ENCODE results near the gene AVEN. TPM values are rescaled to one million over a fixed set of nuclear protein-coding genes. Genes with fewer than 3 reads are reported as not detected.

The AVEN gene
- total and polyA plus RNA-seq, 9 of the 15 experiments (the other 6 are each of a cell fraction or from before 2014, with no cell fraction given) = 1.5 to 6.4 (median 4.7) TPM

DNA sequence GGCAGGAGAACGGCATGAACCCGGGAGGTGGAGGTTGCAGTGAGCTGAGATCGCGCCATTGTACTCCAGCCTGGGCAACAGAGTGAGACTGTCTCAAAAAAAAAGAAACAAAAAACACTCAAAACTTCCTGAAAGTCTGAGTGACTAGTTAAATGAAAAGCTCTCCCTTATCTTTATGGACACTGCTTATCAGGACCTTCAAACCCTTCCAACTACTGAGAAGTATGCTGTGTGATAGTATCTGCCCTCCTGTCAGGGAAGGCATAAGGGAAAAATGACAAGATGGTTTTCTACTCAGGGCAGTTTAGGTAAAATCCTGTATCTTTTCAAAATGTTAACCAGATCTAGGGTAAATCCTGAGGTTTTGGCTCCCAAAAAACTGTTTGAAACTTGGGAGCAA, 40.9 kb upstream of the AVEN start (continued):
- TF ChIP-seq TEAD2 (tag; IDR thresholded peaks at IDR 0.05) (no peak), MTA2 (IDR thresholded peaks at IDR 0.05; ENCODE audit: low read depth) (0 out of 2 replicates have a peak, but pooled peaks have one; percentile 17), LEF1 (IDR thresholded peaks at IDR 0.05) (no peak), MEIS2 (IDR thresholded peaks at IDR 0.05; ENCODE audit: partially characterized antibody) (peak; percentile 75), ARHGAP35 (IDR thresholded peaks at IDR 0.05; ENCODE audit: partially characterized antibody) (no peak), SOX6 (IDR thresholded peaks at IDR 0.05) (peak; percentile 62; the same call in 1 of the 2 replicates), PRMT5 (CRISPR knock-in tag; IDR thresholded peaks at IDR 0.05) (no peak), EGR1 (conservative IDR thresholded peaks at IDR 0.05) (no peak), ATF7 (IDR thresholded peaks at IDR 0.05) (0 out of 2 replicates have a peak, but pooled peaks have one; percentile 15), SMARCE1 (IDR thresholded peaks at IDR 0.05) (peak; percentile 81; the same call in 1 of the 2 replicates), EZH2 (IDR thresholded peaks at IDR 0.05; ENCODE audit: borderline replicate concordance, low read depth, low read length) (no peak), HDAC2 (IDR thresholded peaks at IDR 0.05) (0 out of 2 replicates have a peak, but pooled peaks have one; percentile 41), BCL6 (CRISPR knock-in tag; IDR thresholded peaks at IDR 0.05) (no peak), ZNF239 (CRISPR knock-in tag; IDR thresholded peaks at IDR 0.05) (peak; percentile 95), HDGF (IDR thresholded peaks at IDR 0.05) (no peak), SMARCC2 (IDR thresholded peaks at IDR 0.05; ENCODE audit: low read depth) (peak; percentile 59; the same call in 1 of the 2 replicates), ZNF707 (CRISPR knock-in tag; conservative IDR thresholded peaks at IDR 0.05) (no peak), CC2D1A (IDR thresholded peaks at IDR 0.05) (no peak; the same call in 1 of the 2 replicates)
- TF ChIP-seq, protein P1, sequence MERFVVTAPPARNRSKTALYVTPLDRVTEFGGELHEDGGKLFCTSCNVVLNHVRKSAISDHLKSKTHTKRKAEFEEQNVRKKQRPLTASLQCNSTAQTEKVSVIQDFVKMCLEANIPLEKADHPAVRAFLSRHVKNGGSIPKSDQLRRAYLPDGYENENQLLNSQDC (CRISPR knock-in tag; IDR thresholded peaks at IDR 0.05) = no peak
- TF ChIP-seq, protein P2, sequence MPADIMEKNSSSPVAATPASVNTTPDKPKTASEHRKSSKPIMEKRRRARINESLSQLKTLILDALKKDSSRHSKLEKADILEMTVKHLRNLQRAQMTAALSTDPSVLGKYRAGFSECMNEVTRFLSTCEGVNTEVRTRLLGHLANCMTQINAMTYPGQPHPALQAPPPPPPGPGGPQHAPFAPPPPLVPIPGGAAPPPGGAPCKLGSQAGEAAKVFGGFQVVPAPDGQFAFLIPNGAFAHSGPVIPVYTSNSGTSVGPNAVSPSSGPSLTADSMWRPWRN (IDR thresholded peaks at IDR 0.05; ENCODE audit: low read depth) = peak; percentile 57; the same call in 1 of the 2 replicates
- TF ChIP-seq, protein P3, sequence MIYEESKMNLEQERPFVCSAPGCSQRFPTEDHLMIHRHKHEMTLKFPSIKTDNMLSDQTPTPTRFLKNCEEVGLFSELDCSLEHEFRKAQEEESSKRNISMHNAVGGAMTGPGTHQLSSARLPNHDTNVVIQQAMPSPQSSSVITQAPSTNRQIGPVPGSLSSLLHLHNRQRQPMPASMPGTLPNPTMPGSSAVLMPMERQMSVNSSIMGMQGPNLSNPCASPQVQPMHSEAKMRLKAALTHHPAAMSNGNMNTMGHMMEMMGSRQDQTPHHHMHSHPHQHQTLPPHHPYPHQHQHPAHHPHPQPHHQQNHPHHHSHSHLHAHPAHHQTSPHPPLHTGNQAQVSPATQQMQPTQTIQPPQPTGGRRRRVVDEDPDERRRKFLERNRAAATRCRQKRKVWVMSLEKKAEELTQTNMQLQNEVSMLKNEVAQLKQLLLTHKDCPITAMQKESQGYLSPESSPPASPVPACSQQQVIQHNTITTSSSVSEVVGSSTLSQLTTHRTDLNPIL (CRISPR knock-in tag; IDR thresholded peaks at IDR 0.05) = no peak
- TF ChIP-seq, protein P4, sequence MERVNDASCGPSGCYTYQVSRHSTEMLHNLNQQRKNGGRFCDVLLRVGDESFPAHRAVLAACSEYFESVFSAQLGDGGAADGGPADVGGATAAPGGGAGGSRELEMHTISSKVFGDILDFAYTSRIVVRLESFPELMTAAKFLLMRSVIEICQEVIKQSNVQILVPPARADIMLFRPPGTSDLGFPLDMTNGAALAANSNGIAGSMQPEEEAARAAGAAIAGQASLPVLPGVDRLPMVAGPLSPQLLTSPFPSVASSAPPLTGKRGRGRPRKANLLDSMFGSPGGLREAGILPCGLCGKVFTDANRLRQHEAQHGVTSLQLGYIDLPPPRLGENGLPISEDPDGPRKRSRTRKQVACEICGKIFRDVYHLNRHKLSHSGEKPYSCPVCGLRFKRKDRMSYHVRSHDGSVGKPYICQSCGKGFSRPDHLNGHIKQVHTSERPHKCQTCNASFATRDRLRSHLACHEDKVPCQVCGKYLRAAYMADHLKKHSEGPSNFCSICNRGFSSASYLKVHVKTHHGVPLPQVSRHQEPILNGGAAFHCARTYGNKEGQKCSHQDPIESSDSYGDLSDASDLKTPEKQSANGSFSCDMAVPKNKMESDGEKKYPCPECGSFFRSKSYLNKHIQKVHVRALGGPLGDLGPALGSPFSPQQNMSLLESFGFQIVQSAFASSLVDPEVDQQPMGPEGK (CRISPR knock-in tag; IDR thresholded peaks at IDR 0.05; ENCODE audit: borderline replicate concordance) = no peak
- TF ChIP-seq, protein P5, sequence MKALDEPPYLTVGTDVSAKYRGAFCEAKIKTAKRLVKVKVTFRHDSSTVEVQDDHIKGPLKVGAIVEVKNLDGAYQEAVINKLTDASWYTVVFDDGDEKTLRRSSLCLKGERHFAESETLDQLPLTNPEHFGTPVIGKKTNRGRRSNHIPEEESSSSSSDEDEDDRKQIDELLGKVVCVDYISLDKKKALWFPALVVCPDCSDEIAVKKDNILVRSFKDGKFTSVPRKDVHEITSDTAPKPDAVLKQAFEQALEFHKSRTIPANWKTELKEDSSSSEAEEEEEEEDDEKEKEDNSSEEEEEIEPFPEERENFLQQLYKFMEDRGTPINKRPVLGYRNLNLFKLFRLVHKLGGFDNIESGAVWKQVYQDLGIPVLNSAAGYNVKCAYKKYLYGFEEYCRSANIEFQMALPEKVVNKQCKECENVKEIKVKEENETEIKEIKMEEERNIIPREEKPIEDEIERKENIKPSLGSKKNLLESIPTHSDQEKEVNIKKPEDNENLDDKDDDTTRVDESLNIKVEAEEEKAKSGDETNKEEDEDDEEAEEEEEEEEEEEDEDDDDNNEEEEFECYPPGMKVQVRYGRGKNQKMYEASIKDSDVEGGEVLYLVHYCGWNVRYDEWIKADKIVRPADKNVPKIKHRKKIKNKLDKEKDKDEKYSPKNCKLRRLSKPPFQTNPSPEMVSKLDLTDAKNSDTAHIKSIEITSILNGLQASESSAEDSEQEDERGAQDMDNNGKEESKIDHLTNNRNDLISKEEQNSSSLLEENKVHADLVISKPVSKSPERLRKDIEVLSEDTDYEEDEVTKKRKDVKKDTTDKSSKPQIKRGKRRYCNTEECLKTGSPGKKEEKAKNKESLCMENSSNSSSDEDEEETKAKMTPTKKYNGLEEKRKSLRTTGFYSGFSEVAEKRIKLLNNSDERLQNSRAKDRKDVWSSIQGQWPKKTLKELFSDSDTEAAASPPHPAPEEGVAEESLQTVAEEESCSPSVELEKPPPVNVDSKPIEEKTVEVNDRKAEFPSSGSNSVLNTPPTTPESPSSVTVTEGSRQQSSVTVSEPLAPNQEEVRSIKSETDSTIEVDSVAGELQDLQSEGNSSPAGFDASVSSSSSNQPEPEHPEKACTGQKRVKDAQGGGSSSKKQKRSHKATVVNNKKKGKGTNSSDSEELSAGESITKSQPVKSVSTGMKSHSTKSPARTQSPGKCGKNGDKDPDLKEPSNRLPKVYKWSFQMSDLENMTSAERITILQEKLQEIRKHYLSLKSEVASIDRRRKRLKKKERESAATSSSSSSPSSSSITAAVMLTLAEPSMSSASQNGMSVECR (CRISPR knock-in tag; IDR thresholded peaks at IDR 0.05) = no peak
